SK-N-SH treated with all-trans-retinoic acid at 6 μM for 48 hours (cell line): ENCODE data around the gene IFT22.

ENCODE experiments used
- CSDC2 ChIP-seq: fragments of 250-450 bp; sonication (Bioruptor Pico); IDR thresholded peaks from 2 replicates; pipeline ENCODE4 v1.5.0; 2020; ENCODE audit warnings: mild to moderate bottlenecking, moderate library complexity
- SNAI2 ChIP-seq: fragments of 250-450 bp; sonication (Bioruptor Pico); IDR thresholded peaks from 2 replicates; pipeline ENCODE4 v1.5.0; 2020; ENCODE audit warnings: mild to moderate bottlenecking, moderate library complexity
- TOX ChIP-seq: fragments of 250-450 bp; sonication (Bioruptor Pico); IDR thresholded peaks from 2 replicates; pipeline ENCODE4 v1.8.0; 2021; ENCODE audit warnings: mild to moderate bottlenecking, moderate library complexity, borderline replicate concordance
- ZFP3 ChIP-seq: fragments of 250-450 bp; sonication (Bioruptor Pico); IDR thresholded peaks from 2 replicates; pipeline ENCODE4 v1.5.0; 2020; ENCODE audit warnings: mild to moderate bottlenecking, moderate library complexity
- TF ChIP-seq, protein P1 (sequence below): fragments of 250-450 bp; sonication (Bioruptor Pico); IDR thresholded peaks from 2 replicates; pipeline ENCODE4 v1.5.0; 2020; ENCODE audit warnings: mild to moderate bottlenecking, moderate library complexity

DNA sequence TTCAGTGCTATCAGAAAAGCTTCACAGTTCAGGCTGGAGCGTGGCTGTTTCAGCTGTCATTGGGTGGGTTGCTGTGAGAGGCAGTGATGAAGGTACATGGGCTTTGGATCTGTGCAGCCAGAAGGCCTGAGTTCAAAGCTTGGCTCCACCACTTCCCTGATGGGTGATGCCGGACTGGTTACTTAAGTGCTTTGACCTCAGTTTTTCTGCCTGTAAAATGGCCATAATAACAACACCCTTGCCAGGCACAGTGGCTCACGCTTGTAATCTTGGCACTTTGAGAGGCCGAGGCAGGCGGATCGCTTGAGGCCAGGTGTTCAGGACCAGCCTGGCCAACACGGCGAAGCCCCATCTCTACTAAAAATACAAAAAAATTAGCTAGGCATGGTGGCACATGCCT lies 10.4 kb upstream of the IFT22 start:
- TF ChIP-seq SNAI2 (no peak), CSDC2 (CRISPR knock-in tag) (no peak), TOX (CRISPR knock-in tag) (no peak), ZFP3 (CRISPR knock-in tag) (no peak)
- TF ChIP-seq, protein P1, sequence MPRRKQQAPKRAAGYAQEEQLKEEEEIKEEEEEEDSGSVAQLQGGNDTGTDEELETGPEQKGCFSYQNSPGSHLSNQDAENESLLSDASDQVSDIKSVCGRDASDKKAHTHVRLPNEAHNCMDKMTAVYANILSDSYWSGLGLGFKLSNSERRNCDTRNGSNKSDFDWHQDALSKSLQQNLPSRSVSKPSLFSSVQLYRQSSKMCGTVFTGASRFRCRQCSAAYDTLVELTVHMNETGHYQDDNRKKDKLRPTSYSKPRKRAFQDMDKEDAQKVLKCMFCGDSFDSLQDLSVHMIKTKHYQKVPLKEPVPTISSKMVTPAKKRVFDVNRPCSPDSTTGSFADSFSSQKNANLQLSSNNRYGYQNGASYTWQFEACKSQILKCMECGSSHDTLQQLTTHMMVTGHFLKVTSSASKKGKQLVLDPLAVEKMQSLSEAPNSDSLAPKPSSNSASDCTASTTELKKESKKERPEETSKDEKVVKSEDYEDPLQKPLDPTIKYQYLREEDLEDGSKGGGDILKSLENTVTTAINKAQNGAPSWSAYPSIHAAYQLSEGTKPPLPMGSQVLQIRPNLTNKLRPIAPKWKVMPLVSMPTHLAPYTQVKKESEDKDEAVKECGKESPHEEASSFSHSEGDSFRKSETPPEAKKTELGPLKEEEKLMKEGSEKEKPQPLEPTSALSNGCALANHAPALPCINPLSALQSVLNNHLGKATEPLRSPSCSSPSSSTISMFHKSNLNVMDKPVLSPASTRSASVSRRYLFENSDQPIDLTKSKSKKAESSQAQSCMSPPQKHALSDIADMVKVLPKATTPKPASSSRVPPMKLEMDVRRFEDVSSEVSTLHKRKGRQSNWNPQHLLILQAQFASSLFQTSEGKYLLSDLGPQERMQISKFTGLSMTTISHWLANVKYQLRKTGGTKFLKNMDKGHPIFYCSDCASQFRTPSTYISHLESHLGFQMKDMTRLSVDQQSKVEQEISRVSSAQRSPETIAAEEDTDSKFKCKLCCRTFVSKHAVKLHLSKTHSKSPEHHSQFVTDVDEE (CRISPR knock-in tag) = no peak
